HepG2 (cell line): ENCODE results near the gene CTSW.

Experiments used
- CTCF ChIP-seq: sonication (generic); formaldehyde crosslinking; IDR thresholded peaks from 2 replicates; pipeline ENCODE4 v1.5.0; 2020; ENCODE audit warnings: mild to moderate bottlenecking, missing genetic modification reagents, moderate library complexity
- PHF8 ChIP-seq: sonication (generic); formaldehyde crosslinking; IDR thresholded peaks from 2 replicates; pipeline ENCODE4 v1.5.0; 2020; ENCODE audit warnings: missing genetic modification reagents
- SOX6 ChIP-seq, 2 experiments: fragments of 450-650 bp in 1 of 2; sonication (generic) in 1 of 2; formaldehyde crosslinking in 1 of 2; IDR thresholded peaks; 2 replicates each; pipeline versions ENCODE4 v1.4.0 to v1.6.1; 2017 to 2020; ENCODE audit warnings: antibody characterized with exemption in 1 of 2, mild to moderate bottlenecking in 1 of 2, missing genetic modification reagents in 1 of 2
- ZNF235 ChIP-seq: sonication (generic); formaldehyde crosslinking; IDR thresholded peaks from 2 replicates; pipeline ENCODE4 v1.8.1; 2023; ENCODE audit warnings: mild to moderate bottlenecking, missing genetic modification reagents, borderline replicate concordance

- TF ChIP-seq CTCF (CRISPR knock-in tag) (no peak), ZNF235 (CRISPR knock-in tag) (no peak), SOX6 (IDR thresholded peaks at IDR 0.05) (no peak), SOX6 (CRISPR knock-in tag; IDR thresholded peaks at IDR 0.05) (no peak), PHF8 (no peak)
Observed at GRCh38 chr11:65932558-65932919, 52.9 kb downstream of the CTSW start.
